ENCODE data around the gene CPEB2.

- TF ChIP-seq CTCF (IDR thresholded peaks at IDR 0.05) (no peak), POLR2A (IDR thresholded peaks at IDR 0.05) (peak; percentile 92)
Observed at GRCh38 chr4:15001869-15002658, at the start of gene CPEB2.
